Upper lobe of left lung (tissue), 6 donors: ENCODE results near the gene SLC39A13. TPM values are rescaled to one million over a fixed set of nuclear protein-coding genes. Genes with fewer than 3 reads are reported as not detected.

ENCODE experiments used
- ATAC-seq, 2 donors: fragments of 200-7000 bp; cut with Tn5 transposase; one replicate each; pipeline ENCODE4 v1.9.1; 2022; ENCODE audit warnings: mild to moderate bottlenecking in 2 of 2, moderate library complexity in 2 of 2; ENCODE audit not compliant: low FRiP score in 2 of 2
- DNase-seq, 2 donors: peaks; one replicate each; pipeline ENCODE4 v3.0.0-alpha.2; 2019 to 2020
- H3K27ac ChIP-seq, 4 donors: fragments of 200-600 bp; sonication (generic); one replicate each; pipeline ENCODE4 v1.5.1; 2016 to 2019
- H3K27me3 ChIP-seq, 4 donors: fragments of 200-600 bp; sonication (generic); one replicate each; pipeline ENCODE4 v1.5.1; 2017 to 2019
- H3K36me3 ChIP-seq, 4 donors: fragments of 200-600 bp; sonication (generic); one replicate each; pipeline ENCODE4 v1.5.1; 2016 to 2019
- H3K4me1 ChIP-seq, 4 donors: fragments of 200-600 bp; sonication (generic); one replicate each; pipeline ENCODE4 v1.5.1; 2018 to 2019
- H3K4me3 ChIP-seq, 4 donors: fragments of 200-600 bp; sonication (generic); one replicate each; pipeline ENCODE4 v1.5.1; 2017 to 2019; ENCODE audit warnings: mild to moderate bottlenecking in 2 of 4, moderate library complexity in 1 of 4
- H3K9me3 ChIP-seq, 4 donors: fragments of 200-600 bp; sonication (generic); one replicate each; pipeline ENCODE4 v1.5.1; 2018 to 2019
- CTCF ChIP-seq, 6 experiments: fragments of 450-650 bp in 4 of 6; fragments of 200-600 bp in 2 of 6; sonication (generic) in 2 of 6; IDR thresholded peaks; one replicate each; pipeline ENCODE4 v1.5.1; 2016 to 2019; ENCODE audit warnings: antibody characterized with exemption in 6 of 6
- EP300 ChIP-seq, 4 donors: sonication (generic); formaldehyde crosslinking; IDR thresholded peaks; one replicate each; pipeline ENCODE4 v1.5.1; 2017; ENCODE audit warnings: antibody characterized with exemption in 4 of 4, control low read depth in 2 of 4
- POLR2A ChIP-seq, 4 donors: fragments of 450-650 bp; IDR thresholded peaks; one replicate each; pipeline ENCODE4 v1.5.1; 2016 to 2017; ENCODE audit warnings: antibody characterized with exemption in 4 of 4, mild to moderate bottlenecking in 2 of 4
- POLR2AphosphoS5 ChIP-seq, 2 donors: sonication (generic); formaldehyde crosslinking; IDR thresholded peaks; one replicate each; pipeline ENCODE4 v1.5.1; 2017; ENCODE audit warnings: antibody characterized with exemption in 2 of 2
- WGBS, 2 donors: methylation state at CpG; one replicate each; pipeline ENCODE4 v1.1.5; 2017 to 2018; 5-methylcytosine and 5-hydroxymethylcytosine counted together
- total RNA-seq, 6 donors: library from RNA; depleted of rRNA in 4 of 6; stranded (reverse); fragments of >200 nt in 4 of 6; gene quantifications; one replicate each; pipeline versions ENCODE4 v1.1.0 to v1.2.1, GENCODE V29; 2016 to 2021
- donor health status: DM: no; HTN: no; CAD: no; lungs with moderate emphysema.
- donor health status: DM: no; HTN: yes; CAD: no; lungs with severe emphysema.

The SLC39A13 gene
- total RNA-seq, 6 donors from 2014 or later = 47.9 to 98.8 (median 62.8) TPM

GRCh38 chr11:47431356-47432083 lies 23.1 kb downstream of the SLC39A13 start:
- Histone ChIP-seq H3K27me3 (no peaks in the 10 kb centered on the region), H3K27ac (no peak overlapping the region), H3K9me3 (no peaks in the 10 kb centered on the region), H3K4me3 (no peak overlapping the region), H3K4me1 (peaks cover 0 to 6% (median 0%) of the 10 kb centered on the region in 4 donors), H3K36me3 (no peaks in the 10 kb centered on the region)
- no peak for TF ChIP-seq POLR2AphosphoS5 (IDR thresholded peaks at IDR 0.05)
- WGBS, 2 donors = 92 to 93% methylated on average over 9 of the region's 9 CpGs
- ATAC-seq (no peak), DNase-seq (no peak)

GRCh38 chr11:47433157-47433556 lies 24.8 kb downstream of the SLC39A13 start:
- Histone ChIP-seq H3K4me1 (no peaks in the 10 kb centered on the region), H3K9me3 (no peaks in the 10 kb centered on the region), H3K36me3 (no peaks in the 10 kb centered on the region), H3K27me3 (no peaks in the 10 kb centered on the region), H3K4me3 (no peak overlapping the region), H3K27ac (no peak overlapping the region)
- DNase-seq = no peak
- ATAC-seq = no peak
- 79 to 87% methylated on average over 3 of the region's 3 CpGs for WGBS, 2 donors
- TF ChIP-seq EP300 (IDR thresholded peaks at IDR 0.05) (no peak), CTCF (IDR thresholded peaks at IDR 0.05) (no peak)

- H3K27me3 ChIP-seq = no peaks in the 10 kb centered on the region
- H3K9me3 ChIP-seq = no peaks in the 10 kb centered on the region
- WGBS, 2 donors = 81 to 83% methylated on average over 7 of the region's 7 CpGs
- ATAC-seq = peak in 1 of 2 donors; percentile 72
- H3K27ac ChIP-seq = no peak overlapping the region
- TF ChIP-seq POLR2A (IDR thresholded peaks at IDR 0.05) (no peak), EP300 (IDR thresholded peaks at IDR 0.05) (no peak), CTCF (IDR thresholded peaks at IDR 0.05) (no peak), POLR2AphosphoS5 (IDR thresholded peaks at IDR 0.05) (no peak)
- no peak for DNase-seq
- H3K4me3 ChIP-seq = no peak overlapping the region
- H3K36me3 ChIP-seq = no peaks in the 10 kb centered on the region
- H3K4me1 ChIP-seq = no peaks in the 10 kb centered on the region
These were observed 25.8 kb downstream of the SLC39A13 start for GRCh38 chr11:47434011-47434786.

- Histone ChIP-seq H3K27me3 (no peaks in the 10 kb centered on the region), H3K4me1 (no peaks in the 10 kb centered on the region), H3K9me3 (no peaks in the 10 kb centered on the region), H3K36me3 (no peaks in the 10 kb centered on the region), H3K27ac (no peak overlapping the region), H3K4me3 (no peak overlapping the region)
- DNase-seq (peak in 1 of 2 donors; percentile 45), ATAC-seq (peak in 1 of 2 donors; percentile 41)
- TF ChIP-seq CTCF (IDR thresholded peaks at IDR 0.05) (no peak), EP300 (IDR thresholded peaks at IDR 0.05) (no peak), POLR2A (IDR thresholded peaks at IDR 0.05) (no peak), POLR2AphosphoS5 (IDR thresholded peaks at IDR 0.05) (no peak)
- 60 to 82% methylated on average over 3 of the region's 3 CpGs for WGBS, 2 donors
These were observed 27.3 kb downstream of the SLC39A13 start for GRCh38 chr11:47435687-47436086.

GRCh38 chr11:47436726-47437125 lies 28.3 kb downstream of the SLC39A13 start:
- Histone ChIP-seq H3K4me3 (no peak overlapping the region), H3K4me1 (no peaks in the 10 kb centered on the region), H3K36me3 (no peaks in the 10 kb centered on the region), H3K27me3 (no peaks in the 10 kb centered on the region), H3K9me3 (no peaks in the 10 kb centered on the region), H3K27ac (no peak overlapping the region)
- TF ChIP-seq POLR2AphosphoS5 (IDR thresholded peaks at IDR 0.05) (no peak), EP300 (IDR thresholded peaks at IDR 0.05) (no peak), CTCF (IDR thresholded peaks at IDR 0.05) (no peak), POLR2A (IDR thresholded peaks at IDR 0.05) (no peak)
- DNase-seq (no peak), ATAC-seq (no peak)
- WGBS, 2 donors = 97 to 98% methylated on average over 3 of the region's 3 CpGs
